Fibroblast of villous mesenchyme (primary cell): ENCODE data around the gene TMUB2. TPM values are rescaled to one million over a fixed set of nuclear protein-coding genes. Genes with fewer than 3 reads are reported as not detected.

Source experiments
- DNase-seq: peaks from one replicate; pipeline ENCODE4 v3.0.0-alpha.2; 2010; ENCODE audit warnings: low read depth
- H3K4me3 ChIP-seq: 2 replicates; pipeline ENCODE4 v1.5.1; 2011; ENCODE audit warnings: low read depth, mild to moderate bottlenecking, low read length
- CTCF ChIP-seq: IDR thresholded peaks from 2 replicates; pipeline ENCODE4 v1.5.1; 2012; ENCODE audit warnings: low read depth, mild to moderate bottlenecking, low read length; ENCODE audit not compliant: insufficient read depth
- total RNA-seq: library from RNA; depleted of rRNA; stranded (reverse); fragments of >200 nt; gene quantifications from 2 replicates; pipeline ENCODE4 v1.2.3, GENCODE V29; 2012

Gene TMUB2
- total RNA-seq, 1 donor, result 28.1 TPM

DNA sequence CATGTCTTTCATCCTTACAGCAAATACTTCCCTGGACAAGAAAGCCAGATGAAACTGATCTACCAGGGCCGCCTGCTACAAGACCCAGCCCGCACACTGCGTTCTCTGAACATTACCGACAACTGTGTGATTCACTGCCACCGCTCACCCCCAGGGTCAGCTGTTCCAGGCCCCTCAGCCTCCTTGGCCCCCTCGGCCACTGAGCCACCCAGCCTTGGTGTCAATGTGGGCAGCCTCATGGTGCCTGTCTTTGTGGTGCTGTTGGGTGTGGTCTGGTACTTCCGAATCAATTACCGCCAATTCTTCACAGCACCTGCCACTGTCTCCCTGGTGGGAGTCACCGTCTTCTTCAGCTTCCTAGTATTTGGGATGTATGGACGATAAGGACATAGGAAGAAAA is 3.7 kb downstream of the TMUB2 start:
- DNase-seq, result no peak
- TF ChIP-seq CTCF, result no peak
- no peak overlapping the region for H3K4me3 ChIP-seq

DNA sequence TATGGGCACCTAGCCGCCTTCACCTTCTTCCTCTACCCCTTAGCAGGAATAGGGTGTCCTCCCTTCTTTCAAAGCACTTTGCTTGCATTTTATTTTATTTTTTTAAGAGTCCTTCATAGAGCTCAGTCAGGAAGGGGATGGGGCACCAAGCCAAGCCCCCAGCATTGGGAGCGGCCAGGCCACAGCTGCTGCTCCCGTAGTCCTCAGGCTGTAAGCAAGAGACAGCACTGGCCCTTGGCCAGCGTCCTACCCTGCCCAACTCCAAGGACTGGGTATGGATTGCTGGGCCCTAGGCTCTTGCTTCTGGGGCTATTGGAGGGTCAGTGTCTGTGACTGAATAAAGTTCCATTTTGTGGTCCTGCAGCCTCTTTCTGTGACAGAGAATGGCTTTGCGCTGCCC is 4.6 kb downstream of the TMUB2 start:
- no peak overlapping the region for H3K4me3 ChIP-seq
- TF ChIP-seq CTCF, result no peak
- DNase-seq, result no peak

DNA sequence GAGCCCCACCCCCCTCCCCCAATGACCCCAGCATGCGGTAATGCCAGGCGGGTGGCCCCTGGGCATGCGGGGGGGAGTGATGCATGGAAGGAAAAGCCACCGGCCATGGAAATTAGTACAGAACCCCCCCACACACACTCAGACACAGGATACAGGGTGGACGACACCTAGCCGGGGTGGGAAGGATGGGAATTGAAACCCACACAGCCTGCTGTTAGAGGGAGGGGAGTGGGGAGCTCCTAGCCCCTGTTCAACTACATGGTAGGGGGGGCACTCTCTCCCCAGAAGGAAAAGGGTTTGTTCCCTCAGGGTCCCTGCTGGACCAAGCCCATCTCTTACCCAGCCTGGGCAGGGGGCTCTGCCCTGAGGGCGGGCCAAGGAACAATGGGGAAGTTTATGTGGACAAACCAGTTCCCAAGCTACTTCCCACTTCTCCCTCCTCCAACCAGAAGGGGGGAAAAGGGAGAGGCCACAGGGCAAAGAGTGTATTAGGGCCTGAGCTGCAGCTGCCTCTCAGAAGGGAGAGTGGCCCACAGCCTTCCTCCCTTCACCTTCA is 5.2 kb downstream of the TMUB2 start:
- no peak for TF ChIP-seq CTCF
- H3K4me3 ChIP-seq, result no peak overlapping the region
- no peak for DNase-seq

GRCh38 chr17:44192750-44193149 is 6.0 kb downstream of the TMUB2 start:
- TF ChIP-seq CTCF, result no peak
- H3K4me3 ChIP-seq, result no peak overlapping the region
- no peak for DNase-seq

DNA sequence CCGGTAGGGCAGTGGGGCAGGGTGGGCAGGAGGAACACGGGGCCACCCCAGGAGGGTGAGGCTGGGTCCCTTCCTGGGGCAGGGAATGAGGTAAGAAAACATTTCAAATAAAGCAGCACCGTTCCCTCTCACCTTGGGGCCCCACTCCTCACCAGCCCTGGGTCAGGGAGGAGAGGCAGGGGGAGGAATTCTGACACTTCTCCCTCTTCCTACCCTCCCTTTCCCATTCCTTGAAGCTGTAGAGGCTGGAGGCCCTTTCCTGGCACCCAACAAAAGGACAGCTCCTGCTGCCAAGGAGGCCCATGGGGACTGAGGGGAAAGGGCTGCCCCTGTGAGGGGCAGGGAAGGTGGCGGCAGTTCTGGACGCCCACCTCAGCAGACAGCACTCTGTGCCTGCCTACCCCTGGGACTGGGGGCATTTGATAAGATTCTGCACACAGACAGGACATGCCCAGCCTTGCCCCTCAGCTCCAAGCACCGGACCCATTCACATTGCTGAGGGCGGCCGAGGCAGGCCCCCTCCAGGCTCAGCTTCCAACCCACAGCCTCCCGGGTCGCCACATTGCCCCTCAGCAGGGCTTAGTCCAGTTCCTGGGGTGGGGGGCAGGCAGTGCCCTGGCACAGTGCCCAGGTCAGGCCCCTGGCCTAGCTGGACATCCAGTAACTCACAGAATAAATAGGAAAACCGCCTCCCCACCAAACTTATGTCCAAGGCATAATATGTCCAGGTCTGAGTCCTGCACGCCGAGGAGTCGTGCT is 6.7 kb downstream of the TMUB2 start:
- H3K4me3 ChIP-seq, result no peak overlapping the region
- TF ChIP-seq CTCF, result no peak

DNA sequence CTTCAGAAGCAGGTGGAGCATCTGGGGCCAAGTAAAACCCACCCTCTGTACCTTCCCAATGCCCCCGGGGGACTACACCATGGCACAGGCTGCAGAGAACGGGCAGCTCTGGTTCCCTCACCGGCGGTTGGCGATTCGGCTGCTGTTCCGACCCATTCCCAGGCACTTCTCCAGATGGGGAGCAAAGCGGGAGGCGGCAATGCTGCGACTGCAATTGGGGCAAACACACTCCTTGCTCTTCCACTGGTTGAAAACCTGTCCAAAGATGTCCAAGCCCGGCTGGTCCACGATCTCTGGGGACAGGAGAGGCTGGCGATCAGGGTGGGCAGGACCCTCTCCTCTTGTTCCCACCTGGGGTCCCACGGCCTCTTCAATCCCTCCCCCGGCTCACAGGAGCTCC is 10.3 kb downstream of the TMUB2 start:
- no peak for TF ChIP-seq CTCF
- DNase-seq, result no peak
- no peak overlapping the region for H3K4me3 ChIP-seq

More for the DNA sequence above, 6.7 kb downstream of the TMUB2 start:
- DNase-seq, result no peak
